HepG2 (cell line): Measurements from ENCODE around the gene TNFRSF6B. TPM values are rescaled to one million over a fixed set of nuclear protein-coding genes. Genes with fewer than 3 reads are reported as not detected.

Source experiments
- ATAC-seq: fragments of 200-7000 bp; cut with Tn5 transposase; 3 replicates; pipeline ENCODE4 v1.9.1; 2020; ENCODE audit warnings: mild to moderate bottlenecking, moderate library complexity
- BruUV-seq: library from RNA; stranded (reverse); fragments of 400-500 nt; replicated peaks from 2 replicates; lab custom pipeline; 2021; lab: Mats Ljungman, UMichigan
- CTCF ChIA-PET: fragments of 300-600 bp; formaldehyde crosslinking; extraction: SDS; loops from one replicate; lab custom pipeline; 2021; ENCODE audit warnings: low total read pairs, inconsistent platforms, low intra/inter-chr PET ratio; lab: Yijun Ruan, JAX
- POLR2A ChIA-PET: fragments of 350-600 bp; sonication (Branson Sonifier 250); formaldehyde crosslinking; loops from one replicate; lab custom pipeline; 2020; ENCODE audit warnings: antibody characterized with exemption, inconsistent platforms; lab: Yijun Ruan, JAX
- DNase-seq: peaks from one replicate; pipeline ENCODE4 v3.0.0-alpha.2; 2015; ENCODE audit warnings: low spot score
- FAIRE-seq: peaks from 3 replicates; lab custom pipeline; 2011; peaks lifted over from hg19 to GRCh38; lab: Jason Lieb, UNC
- H2AFZ ChIP-seq: one replicate; pipeline ENCODE4 v1.6.1; 2011; ENCODE audit warnings: low read length, inconsistent platforms
- H3K27ac ChIP-seq: fragments of 300-600 bp; 3 replicates; pipeline ENCODE4 v1.8.0; 2011; ENCODE audit warnings: mixed run types, mild to moderate bottlenecking, mixed read lengths, low read length, inconsistent platforms; ENCODE audit not compliant: insufficient read depth; ENCODE audit errors: extremely low read length
- H3K27me3 ChIP-seq, 2 experiments: fragments of 200-600 bp in 1 of 2; 2 replicates in 1 of 2; 3 replicates in 1 of 2; pipeline versions ENCODE4 v1.6.0 to v1.8.0; 2011; ENCODE audit warnings: low read length in 2 of 2, mild to moderate bottlenecking in 2 of 2, moderate library complexity in 2 of 2, inconsistent platforms in 1 of 2; ENCODE audit not compliant: insufficient read depth in 2 of 2, control insufficient read depth in 1 of 2
- H3K36me3 ChIP-seq, 2 experiments: fragments of 200-600 bp in 1 of 2; replicated peaks in 1 of 2; 2 replicates in 1 of 2; 3 replicates in 1 of 2; pipeline versions ENCODE4 v1.5.1 to v1.8.0; 2011; ENCODE audit warnings: low read length in 2 of 2, inconsistent platforms in 1 of 2; ENCODE audit not compliant: insufficient read depth in 2 of 2, control insufficient read depth in 1 of 2
- H3K4me1 ChIP-seq: 2 replicates; pipeline ENCODE4 v1.5.1; 2012; ENCODE audit warnings: low read length, inconsistent platforms; ENCODE audit not compliant: insufficient read depth
- H3K4me2 ChIP-seq: 2 replicates; pipeline ENCODE4 v1.6.0; 2011; ENCODE audit warnings: low read depth, low read length, inconsistent platforms
- H3K4me3 ChIP-seq, 3 experiments: fragments of 200-600 bp in 1 of 3; sonication (generic), shearing (Covaris generic) in 1 of 3; replicated peaks in 1 of 3; 2 replicates each; pipeline ENCODE4 v1.5.1; 2011 to 2016; ENCODE audit warnings: low read length in 3 of 3, inconsistent platforms in 2 of 3, low read depth in 2 of 3, mild to moderate bottlenecking in 2 of 3, control low read depth in 1 of 3, mixed read lengths in 1 of 3; ENCODE audit not compliant: insufficient read depth in 1 of 3
- H3K79me2 ChIP-seq: one replicate; pipeline ENCODE4 v1.6.1; 2011; ENCODE audit warnings: low read length, inconsistent platforms; ENCODE audit not compliant: insufficient read depth
- H3K9ac ChIP-seq: 2 replicates; pipeline ENCODE4 v1.6.0; 2011; ENCODE audit warnings: mild to moderate bottlenecking, low read depth, low read length, inconsistent platforms; ENCODE audit not compliant: insufficient read depth
- H3K9me3 ChIP-seq: 2 replicates; pipeline ENCODE4 v1.5.1; 2012; ENCODE audit warnings: mild to moderate bottlenecking, low read length
- H4K20me1 ChIP-seq: 2 replicates; pipeline ENCODE4 v1.6.0; 2011; ENCODE audit warnings: inconsistent platforms, mild to moderate bottlenecking, low read length, moderate library complexity; ENCODE audit not compliant: insufficient read depth
- ARHGAP35 ChIP-seq: sonication (generic); formaldehyde crosslinking; IDR thresholded peaks from 2 replicates; pipeline ENCODE4 v1.9.0; 2022; ENCODE audit warnings: mild to moderate bottlenecking, inconsistent platforms, moderate library complexity, missing genetic modification reagents, borderline replicate concordance
- HIC2 ChIP-seq: sonication (generic); formaldehyde crosslinking; IDR thresholded peaks from 2 replicates; pipeline ENCODE4 v1.9.0; 2022; ENCODE audit warnings: low read depth, missing genetic modification reagents
- MAZ ChIP-seq, 2 experiments: sonication (generic) in 1 of 2; formaldehyde crosslinking in 1 of 2; IDR thresholded peaks; 2 replicates each; pipeline versions ENCODE4 v1.5.0 to v1.6.1; 2012 to 2020; ENCODE audit warnings: low read depth in 2 of 2, mild to moderate bottlenecking in 2 of 2, borderline replicate concordance in 1 of 2, improper control_type of control experiment in 1 of 2, low read length in 1 of 2, missing genetic modification reagents in 1 of 2, moderate library complexity in 1 of 2
- MTA3 ChIP-seq: sonication (generic); formaldehyde crosslinking; IDR thresholded peaks from 2 replicates; pipeline ENCODE4 v1.4.0; 2020; ENCODE audit warnings: missing genetic modification reagents
- POLR2A ChIP-seq, 2 experiments: IDR thresholded peaks; 2 replicates each; pipeline ENCODE4 v1.6.1; 2011; ENCODE audit warnings: low read depth in 2 of 2, low read length in 2 of 2, mild to moderate bottlenecking in 1 of 2, moderate library complexity in 1 of 2; ENCODE audit not compliant: insufficient read depth in 1 of 2
- TBX3 ChIP-seq: fragments of 450-650 bp; IDR thresholded peaks from 2 replicates; pipeline ENCODE4 v1.6.1; 2017; ENCODE audit warnings: antibody characterized with exemption, mild to moderate bottlenecking, inconsistent platforms, borderline replicate concordance
- ZHX1 ChIP-seq: sonication (generic); formaldehyde crosslinking; IDR thresholded peaks from 2 replicates; pipeline ENCODE4 v1.8.1; 2022; ENCODE audit warnings: low read depth, mild to moderate bottlenecking, missing genetic modification reagents
- ZNF205 ChIP-seq: IDR thresholded peaks from 2 replicates; pipeline ENCODE4 v1.6.1; 2018; ENCODE audit warnings: missing biosample characterization, missing genetic modification reagents
- WGBS: methylation state at CpG from one replicate; pipeline ENCODE4 v1.1.6; 2017; ENCODE audit warnings: low lambda C conversion rate; 5-methylcytosine and 5-hydroxymethylcytosine counted together
- in situ Hi-C: cut with HindIII; loops from 2 replicates; pipeline ENCODE4 v1.10.0; 2017; ENCODE audit warnings: low pct_unique_long_range_greater_than_20kb; ENCODE audit not compliant: extremely low pct_ligation_motif_present
- intact Hi-C: fragments of 100-400 bp; cut with micrococcal nuclease; formaldehyde crosslinking; loops from one replicate; pipeline ENCODE4 v1.10.0; 2022; ENCODE audit not compliant: unreplicated experiment
- polyA plus RNA-seq, 8 experiments: library from polyadenylated mRNA; depleted of rRNA in 3 of 8; stranded (reverse) in 7 of 8; unstranded in 1 of 8; fragments of >200 nt; fragmentation: Illumina TruSeq in 4 of 8; extraction: Trizol in 4 of 8; gene quantifications; 2 replicates each; pipeline versions ENCODE4 v1.2.1 to v1.2.3, GENCODE V29; 2011 to 2016; ENCODE audit warnings: low read depth in 4 of 8, missing spikeins in 1 of 8, mixed read lengths in 1 of 8; ENCODE audit not compliant: insufficient read depth in 1 of 8
- total RNA-seq, 5 experiments: library from RNA; depleted of rRNA; stranded (reverse); fragments of >200 nt; fragmentation: Illumina TruSeq; extraction: Trizol; gene quantifications; 2 replicates each; pipeline ENCODE4 v1.2.3, GENCODE V29; 2016; ENCODE audit warnings: low read depth in 1 of 5

The TNFRSF6B gene
- total and polyA plus RNA-seq, 2 of the 13 experiments (the other 11 are each of a cell fraction or from before 2014, with no cell fraction given), result 0.24 TPM; not detected in 1

GRCh38 chr20:63653974-63654668 is 42.3 kb upstream of the TNFRSF6B start (continued):
- TF ChIP-seq ZHX1, result no peak
- no peak for TF ChIP-seq ZNF205 (CRISPR knock-in tag)
- TF ChIP-seq MTA3 (CRISPR knock-in tag), result no peak
- TF ChIP-seq MAZ (IDR thresholded peaks at IDR 0.05; ENCODE audit: borderline replicate concordance, low read depth, low read length), result no peak
- peak; percentile 4; the same call in 1 of the 2 replicates for TF ChIP-seq MAZ (CRISPR knock-in tag; IDR thresholded peaks at IDR 0.05; ENCODE audit: low read depth)
- TF ChIP-seq ARHGAP35, result no peak
- TF ChIP-seq HIC2 (CRISPR knock-in tag), result peak; percentile 58; the same call in 1 of the 2 replicates
- TF ChIP-seq, all 625 proteins: peak for 17

GRCh38 chr20:63655249-63655648 is 41.2 kb upstream of the TNFRSF6B start:
- FAIRE-seq (no peak), DNase-seq (no peak), ATAC-seq (no peak)
- Histone ChIP-seq H3K36me3 (no peaks in the 10 kb centered on the region), H3K79me2 (peaks cover 21% of the 10 kb centered on the region), H3K9me3 (no peaks in the 10 kb centered on the region), H3K4me2 (no peak overlapping the region), H3K4me1 (peaks cover 49% of the 10 kb centered on the region), H4K20me1 (peaks cover 3% of the 10 kb centered on the region; the same call in 1 of the 2 replicates), H2AFZ (no peak overlapping the region), H3K27ac (no peak overlapping the region), H3K27me3 (no peaks in the 10 kb centered on the region; a peak in 1 of 5 replicates), H3K9ac (no peak overlapping the region), H3K4me3 (no peak overlapping the region)
- in situ Hi-C loops (no loop called here), intact Hi-C loops (loop anchor here (10.0 kb wide), 1 partner anchor 120 kb away; the partner anchor contains the start of gene PTK6)
- ChIA-PET POLR2A (interaction anchor here (1.6 kb wide), 1 partner anchor 13 kb away, joined by 5 read pairs; no protein-coding TSS in a partner anchor), CTCF (no interaction called here)
- no TSS peak for BruUV-seq
- TF ChIP-seq TBX3 (0 out of 2 replicates have a peak, but pooled peaks have one; percentile 26), MAZ (IDR thresholded peaks at IDR 0.05; ENCODE audit: borderline replicate concordance, low read depth, low read length) (no peak), MAZ (CRISPR knock-in tag; IDR thresholded peaks at IDR 0.05; ENCODE audit: low read depth) (no peak), POLR2A (IDR thresholded peaks at IDR 0.05; ENCODE audit: insufficient read depth in 1 of 2, low read depth in 2 of 2, low read length in 2 of 2) (0 out of 4 replicates have a peak, but pooled peaks of 1 of the 2 experiments have one; percentile 26)
- 21% methylated on average over 2 of the region's 4 CpGs for WGBS
